ENCODE measurements around the gene DPP6. TPM values are rescaled to one million over a fixed set of nuclear protein-coding genes. Genes with fewer than 3 reads are reported as not detected.

The DPP6 gene
- total and polyA plus RNA-seq, 5 donors, result 0.07 to 0.35 (median 0.11) TPM; not detected in 2

- no peaks in the 10 kb centered on the region for H3K4me1 ChIP-seq (ENCODE audit: control insufficient read depth, insufficient read depth, low read length)
- DNase-seq (no peak), ATAC-seq (no peak)
- H3K4me3 ChIP-seq (ENCODE audit: low read length), result no peak overlapping the region
- 55% methylated on average over 6 of the region's 6 CpGs for WGBS
- intact Hi-C loops (cut with DNase I), result no loop called here
- H3K27ac ChIP-seq (ENCODE audit: low read length), result no peak overlapping the region
- no peaks in the 10 kb centered on the region for H3K27me3 ChIP-seq (ENCODE audit: control insufficient read depth, insufficient read depth)
- H3K9me3 ChIP-seq (ENCODE audit: control insufficient read depth, low read length), result no peaks in the 10 kb centered on the region
These were observed 201.6 kb downstream of the DPP6 start for GRCh38 chr7:154253810-154254209.

GRCh38 chr7:154255324-154255723 lies 203.1 kb downstream of the DPP6 start:
- no peaks in the 10 kb centered on the region for H3K9me3 ChIP-seq (ENCODE audit: control insufficient read depth, low read length)
- 16% methylated on average over 7 of the region's 7 CpGs for WGBS
- H3K27ac ChIP-seq (ENCODE audit: low read length), result no peak overlapping the region
- intact Hi-C loops (cut with DNase I), result no loop called here
- H3K4me3 ChIP-seq (ENCODE audit: low read length), result no peak overlapping the region
- DNase-seq, result no peak
- no peak for ATAC-seq
- no peaks in the 10 kb centered on the region for H3K27me3 ChIP-seq (ENCODE audit: control insufficient read depth, insufficient read depth)
- H3K4me1 ChIP-seq (ENCODE audit: control insufficient read depth, insufficient read depth, low read length), result no peaks in the 10 kb centered on the region

GRCh38 chr7:154256150-154256549 lies 204.0 kb downstream of the DPP6 start:
- intact Hi-C loops (cut with DNase I), result no loop called here
- ATAC-seq, result no peak

GRCh38 chr7:154259396-154259795 lies 207.2 kb downstream of the DPP6 start:
- WGBS, result 63% methylated on average over 3 of the region's 3 CpGs
- H3K27ac ChIP-seq (ENCODE audit: low read length), result no peak overlapping the region
- intact Hi-C loops (cut with DNase I), result no loop called here
- no peaks in the 10 kb centered on the region for H3K27me3 ChIP-seq (ENCODE audit: control insufficient read depth, insufficient read depth)
- H3K4me3 ChIP-seq (ENCODE audit: low read length), result no peak overlapping the region
- ATAC-seq, result no peak
- no peak for DNase-seq
- H3K4me1 ChIP-seq (ENCODE audit: control insufficient read depth, insufficient read depth, low read length), result no peaks in the 10 kb centered on the region
- H3K9me3 ChIP-seq (ENCODE audit: control insufficient read depth, low read length), result no peaks in the 10 kb centered on the region

More at GRCh38 chr7:154256150-154256549, 204.0 kb downstream of the DPP6 start:
- Histone ChIP-seq H3K9me3 (ENCODE audit: control insufficient read depth, low read length) (no peaks in the 10 kb centered on the region), H3K4me1 (ENCODE audit: control insufficient read depth, insufficient read depth, low read length) (no peaks in the 10 kb centered on the region), H3K4me3 (ENCODE audit: low read length) (no peak overlapping the region), H3K27ac (ENCODE audit: low read length) (no peak overlapping the region), H3K27me3 (ENCODE audit: control insufficient read depth, insufficient read depth) (no peaks in the 10 kb centered on the region)
- WGBS, result 83% methylated on average over 8 of the region's 8 CpGs
- no peak for DNase-seq

- ATAC-seq (no peak), DNase-seq (no peak)
- Histone ChIP-seq H3K27me3 (ENCODE audit: control insufficient read depth, insufficient read depth) (no peaks in the 10 kb centered on the region), H3K27ac (ENCODE audit: low read length) (no peak overlapping the region), H3K9me3 (ENCODE audit: control insufficient read depth, low read length) (no peaks in the 10 kb centered on the region), H3K4me3 (ENCODE audit: low read length) (no peak overlapping the region), H3K4me1 (ENCODE audit: control insufficient read depth, insufficient read depth, low read length) (no peaks in the 10 kb centered on the region)
- intact Hi-C loops (cut with DNase I), result no loop called here
- WGBS, result 38% methylated on average over 8 of the region's 8 CpGs
These were observed 235.2 kb downstream of the DPP6 start for GRCh38 chr7:154287356-154287755.

- DNase-seq (no peak), ATAC-seq (no peak)
- H3K4me1 ChIP-seq (ENCODE audit: control insufficient read depth, insufficient read depth, low read length), result no peaks in the 10 kb centered on the region
- no peak overlapping the region for H3K27ac ChIP-seq (ENCODE audit: low read length)
- no peaks in the 10 kb centered on the region for H3K27me3 ChIP-seq (ENCODE audit: control insufficient read depth, insufficient read depth)
- H3K4me3 ChIP-seq (ENCODE audit: low read length), result no peak overlapping the region
- 91% methylated on average over 5 of the region's 5 CpGs for WGBS
- no peaks in the 10 kb centered on the region for H3K9me3 ChIP-seq (ENCODE audit: control insufficient read depth, low read length)
- intact Hi-C loops (cut with DNase I), result no loop called here
These were observed 236.9 kb downstream of the DPP6 start for GRCh38 chr7:154289119-154289518.

GRCh38 chr7:154296443-154296842 lies 244.2 kb downstream of the DPP6 start:
- Histone ChIP-seq H3K27me3 (ENCODE audit: control insufficient read depth, insufficient read depth) (no peaks in the 10 kb centered on the region), H3K4me1 (ENCODE audit: control insufficient read depth, insufficient read depth, low read length) (no peaks in the 10 kb centered on the region), H3K27ac (ENCODE audit: low read length) (no peak overlapping the region), H3K4me3 (ENCODE audit: low read length) (no peak overlapping the region), H3K9me3 (ENCODE audit: control insufficient read depth, low read length) (no peaks in the 10 kb centered on the region)
- WGBS, result 43% methylated on average over 4 of the region's 4 CpGs
- intact Hi-C loops (cut with DNase I), result no loop called here
- DNase-seq (no peak), ATAC-seq (no peak)

GRCh38 chr7:154299736-154300135 lies 247.5 kb downstream of the DPP6 start:
- WGBS, result 84% methylated on average over 8 of the region's 8 CpGs

GRCh38 chr7:154302380-154302779 lies 250.2 kb downstream of the DPP6 start:
- Histone ChIP-seq H3K4me3 (ENCODE audit: low read length) (no peak overlapping the region), H3K9me3 (ENCODE audit: control insufficient read depth, low read length) (no peaks in the 10 kb centered on the region), H3K27me3 (ENCODE audit: control insufficient read depth, insufficient read depth) (no peaks in the 10 kb centered on the region), H3K27ac (ENCODE audit: low read length) (no peak overlapping the region), H3K4me1 (ENCODE audit: control insufficient read depth, insufficient read depth, low read length) (no peaks in the 10 kb centered on the region)
- WGBS, result 72% methylated on average over 2 of the region's 2 CpGs
- intact Hi-C loops (cut with DNase I), result no loop called here
- no peak for ATAC-seq
- DNase-seq, result no peak

More at GRCh38 chr7:154299736-154300135, 247.5 kb downstream of the DPP6 start:
- intact Hi-C loops (cut with DNase I), result no loop called here
- Histone ChIP-seq H3K27ac (ENCODE audit: low read length) (no peak overlapping the region), H3K4me3 (ENCODE audit: low read length) (no peak overlapping the region), H3K27me3 (ENCODE audit: control insufficient read depth, insufficient read depth) (no peaks in the 10 kb centered on the region), H3K4me1 (ENCODE audit: control insufficient read depth, insufficient read depth, low read length) (no peaks in the 10 kb centered on the region), H3K9me3 (ENCODE audit: control insufficient read depth, low read length) (no peaks in the 10 kb centered on the region)
- DNase-seq (no peak), ATAC-seq (no peak)

- no peaks in the 10 kb centered on the region for H3K4me1 ChIP-seq (ENCODE audit: control insufficient read depth, insufficient read depth, low read length)
- H3K27me3 ChIP-seq (ENCODE audit: control insufficient read depth, insufficient read depth), result no peaks in the 10 kb centered on the region
- intact Hi-C loops (cut with DNase I), result no loop called here
- WGBS, result 49% methylated on average over 4 of the region's 4 CpGs
- ATAC-seq (no peak), DNase-seq (no peak)
- no peaks in the 10 kb centered on the region for H3K9me3 ChIP-seq (ENCODE audit: control insufficient read depth, low read length)
- H3K4me3 ChIP-seq (ENCODE audit: low read length), result no peak overlapping the region
- no peak overlapping the region for H3K27ac ChIP-seq (ENCODE audit: low read length)
These were observed 252.0 kb downstream of the DPP6 start for GRCh38 chr7:154304231-154304630.

DNA sequence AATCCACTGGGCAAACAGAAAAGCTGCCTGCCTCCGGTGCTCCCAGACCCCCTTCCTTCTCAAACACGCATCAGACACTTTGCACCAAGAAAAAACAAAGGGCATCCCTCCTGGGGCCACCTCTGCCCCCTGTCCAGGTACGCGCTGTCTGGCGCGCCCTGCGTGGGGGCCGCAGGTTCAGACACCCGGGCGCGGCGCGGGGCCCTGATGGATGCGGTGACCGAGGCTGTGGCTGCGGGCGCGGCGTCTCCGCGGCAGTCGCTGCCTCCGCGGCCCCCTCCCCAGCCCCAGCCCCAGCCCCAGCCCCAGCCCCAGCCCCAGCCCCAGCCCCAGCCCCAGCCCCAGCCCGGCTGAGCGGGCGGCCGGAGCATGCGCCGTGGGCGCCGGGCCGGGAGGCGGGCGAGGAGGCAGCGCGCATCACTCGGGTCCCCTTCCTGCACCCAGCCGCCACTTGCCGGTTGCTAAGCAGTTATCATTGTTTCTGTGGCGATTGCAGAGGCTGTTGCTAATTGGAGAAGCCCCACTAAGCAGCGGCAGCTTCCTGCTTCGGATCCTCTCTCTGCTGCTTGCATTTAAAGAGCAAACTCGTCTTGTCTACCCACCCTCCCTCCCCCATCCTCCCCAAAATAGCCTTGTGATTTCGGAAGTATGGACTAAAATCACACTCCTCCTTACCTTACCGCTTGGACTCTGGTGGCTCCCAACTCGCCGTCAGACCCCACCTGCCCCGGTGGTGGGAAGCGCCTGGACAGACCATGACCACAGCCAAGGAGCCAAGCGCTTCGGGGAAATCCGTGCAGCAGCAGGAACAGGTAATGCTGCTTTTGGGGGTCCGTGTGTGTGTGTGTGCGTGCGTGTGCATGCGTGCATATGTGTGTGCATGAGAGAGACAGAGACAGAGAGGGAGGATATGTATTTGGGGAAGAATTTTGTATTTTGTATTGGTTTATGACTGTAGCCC lies 252.8 kb downstream of the DPP6 start:
- DNase-seq (no peak), ATAC-seq (no peak)
- Histone ChIP-seq H3K4me3 (ENCODE audit: low read length) (no peak overlapping the region), H3K27ac (ENCODE audit: low read length) (no peak overlapping the region), H3K4me1 (ENCODE audit: control insufficient read depth, insufficient read depth, low read length) (no peaks in the 10 kb centered on the region), H3K27me3 (ENCODE audit: control insufficient read depth, insufficient read depth) (no peaks in the 10 kb centered on the region), H3K9me3 (ENCODE audit: control insufficient read depth, low read length) (no peaks in the 10 kb centered on the region)
- 7% methylated on average over 57 of the region's 57 CpGs for WGBS
- intact Hi-C loops (cut with DNase I), result no loop called here
